Measurements from ENCODE around the gene DUSP16. TPM values are rescaled to one million over a fixed set of nuclear protein-coding genes. Genes with fewer than 3 reads are reported as not detected.

Gene DUSP16
- total RNA-seq, 1 experiment from 2014 or later = 63.9 TPM

DNA sequence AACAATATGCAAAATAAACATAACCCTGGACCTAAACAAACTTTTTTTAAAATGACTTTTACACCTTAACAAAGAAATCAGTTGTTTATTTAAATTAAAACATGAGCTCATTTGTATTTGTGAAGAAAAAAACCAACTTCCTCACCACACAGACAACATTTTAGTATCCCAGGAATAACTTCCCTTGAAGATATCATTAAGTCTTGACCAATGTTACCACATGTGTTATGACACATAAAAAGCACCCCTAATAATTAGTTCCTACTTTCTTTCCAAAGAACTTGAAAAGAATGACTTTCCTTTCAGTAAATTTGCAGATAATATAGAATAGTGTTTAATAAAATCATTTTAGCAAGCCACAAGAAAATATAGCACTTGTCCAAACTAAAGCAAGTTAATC lies 42.4 kb downstream of the DUSP16 start:
- DNase-seq = no peak
- CTCF ChIA-PET = no interaction called here
- no peak overlapping the region for H3K4me3 ChIP-seq (ENCODE audit: low read depth, low read length)
- peaks cover 19% of the 10 kb centered on the region for H3K4me1 ChIP-seq
- POLR2A ChIA-PET = no interaction called here
- Mint-ChIP-seq H3K27ac (ENCODE audit: unreplicated experiment) (no peak overlapping the region), H3K4me1 (ENCODE audit: low read depth, unreplicated experiment) (peaks cover 14% of the 10 kb centered on the region), H3K9me3 (ENCODE audit: unreplicated experiment) (no peaks in the 10 kb centered on the region), H3K27me3 (ENCODE audit: insufficient read depth, unreplicated experiment) (no peaks in the 10 kb centered on the region), H3K4me3 (ENCODE audit: unreplicated experiment) (no peak overlapping the region), H3K36me3 (ENCODE audit: insufficient read depth, unreplicated experiment) (peaks cover 50% of the 10 kb centered on the region)
- intact Hi-C loops (cut with micrococcal nuclease; ENCODE audit: unreplicated experiment) = no loop called here
- BruUV-seq (replicated peaks) = no TSS peak
- H3K9me3 ChIP-seq = no peaks in the 10 kb centered on the region
- H3K27me3 ChIP-seq (replicated peaks; ENCODE audit: control insufficient read depth, insufficient read depth, low read length) = no peaks in the 10 kb centered on the region
- TF ChIP-seq, protein P1, sequence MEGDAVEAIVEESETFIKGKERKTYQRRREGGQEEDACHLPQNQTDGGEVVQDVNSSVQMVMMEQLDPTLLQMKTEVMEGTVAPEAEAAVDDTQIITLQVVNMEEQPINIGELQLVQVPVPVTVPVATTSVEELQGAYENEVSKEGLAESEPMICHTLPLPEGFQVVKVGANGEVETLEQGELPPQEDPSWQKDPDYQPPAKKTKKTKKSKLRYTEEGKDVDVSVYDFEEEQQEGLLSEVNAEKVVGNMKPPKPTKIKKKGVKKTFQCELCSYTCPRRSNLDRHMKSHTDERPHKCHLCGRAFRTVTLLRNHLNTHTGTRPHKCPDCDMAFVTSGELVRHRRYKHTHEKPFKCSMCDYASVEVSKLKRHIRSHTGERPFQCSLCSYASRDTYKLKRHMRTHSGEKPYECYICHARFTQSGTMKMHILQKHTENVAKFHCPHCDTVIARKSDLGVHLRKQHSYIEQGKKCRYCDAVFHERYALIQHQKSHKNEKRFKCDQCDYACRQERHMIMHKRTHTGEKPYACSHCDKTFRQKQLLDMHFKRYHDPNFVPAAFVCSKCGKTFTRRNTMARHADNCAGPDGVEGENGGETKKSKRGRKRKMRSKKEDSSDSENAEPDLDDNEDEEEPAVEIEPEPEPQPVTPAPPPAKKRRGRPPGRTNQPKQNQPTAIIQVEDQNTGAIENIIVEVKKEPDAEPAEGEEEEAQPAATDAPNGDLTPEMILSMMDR (IDR thresholded peaks at IDR 0.05; ENCODE audit: insufficient read depth in 1 of 2, low read depth in 1 of 2, low read length in 1 of 2, severe bottlenecking in 1 of 2, unreplicated experiment in 1 of 2) = no peak
- no peaks in the 10 kb centered on the region for H3K36me3 ChIP-seq (ENCODE audit: control insufficient read depth, insufficient read depth, low read length)

DNA sequence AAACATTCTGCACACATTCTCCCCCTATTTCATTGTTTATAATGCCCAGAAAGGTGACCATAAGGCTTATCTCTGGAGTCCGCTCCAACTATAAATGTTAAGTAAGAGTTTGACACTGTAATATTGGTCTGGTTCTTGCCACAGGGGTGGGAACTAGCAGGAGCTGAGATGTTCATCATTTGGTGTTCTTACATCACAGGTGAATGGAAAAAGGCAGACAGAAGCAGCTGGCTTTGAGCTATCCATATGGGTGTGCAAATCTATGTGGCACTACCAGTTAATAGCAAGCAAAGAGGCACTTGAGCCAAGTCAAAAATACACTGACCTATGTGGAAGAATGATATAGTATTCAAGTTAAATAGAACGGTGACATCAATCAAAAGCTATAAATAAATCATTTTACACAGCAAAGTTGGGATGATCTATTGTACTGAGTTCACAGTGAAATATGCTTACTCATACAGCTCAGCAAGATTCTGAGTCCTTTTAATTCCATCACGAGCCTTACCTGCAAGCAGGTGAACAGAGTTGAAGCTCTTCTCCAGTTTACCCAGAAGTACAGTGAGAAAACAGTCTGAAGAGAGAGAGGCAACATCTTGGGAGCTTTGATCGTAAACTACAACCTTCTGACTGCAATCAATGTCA lies 43.2 kb downstream of the DUSP16 start:
- no peaks in the 10 kb centered on the region for H3K27me3 ChIP-seq (replicated peaks; ENCODE audit: control insufficient read depth, insufficient read depth, low read length)
- BruUV-seq (replicated peaks) = no TSS peak
- Mint-ChIP-seq H3K4me1 (ENCODE audit: low read depth, unreplicated experiment) (peaks cover 14% of the 10 kb centered on the region), H3K27me3 (ENCODE audit: insufficient read depth, unreplicated experiment) (no peaks in the 10 kb centered on the region), H3K27ac (ENCODE audit: unreplicated experiment) (no peak overlapping the region), H3K36me3 (ENCODE audit: insufficient read depth, unreplicated experiment) (peaks cover 54% of the 10 kb centered on the region), H3K4me3 (ENCODE audit: unreplicated experiment) (no peak overlapping the region), H3K9me3 (ENCODE audit: unreplicated experiment) (no peaks in the 10 kb centered on the region)
- no peaks in the 10 kb centered on the region for H3K9me3 ChIP-seq
- intact Hi-C loops (cut with micrococcal nuclease; ENCODE audit: unreplicated experiment) = no loop called here
- H3K4me3 ChIP-seq (ENCODE audit: low read depth, low read length) = no peak overlapping the region
- TF ChIP-seq, protein P1 (IDR thresholded peaks at IDR 0.05; ENCODE audit: insufficient read depth in 1 of 2, low read depth in 1 of 2, low read length in 1 of 2, severe bottlenecking in 1 of 2, unreplicated experiment in 1 of 2) = no peak
- peaks cover 19% of the 10 kb centered on the region for H3K4me1 ChIP-seq
- DNase-seq = no peak
- H3K36me3 ChIP-seq (ENCODE audit: control insufficient read depth, insufficient read depth, low read length) = no peaks in the 10 kb centered on the region
- ChIA-PET POLR2A (interaction anchor here (0.7 kb wide), 1 partner anchor 13 kb away, joined by 4 read pairs; no protein-coding TSS in a partner anchor), CTCF (no interaction called here)

DNA sequence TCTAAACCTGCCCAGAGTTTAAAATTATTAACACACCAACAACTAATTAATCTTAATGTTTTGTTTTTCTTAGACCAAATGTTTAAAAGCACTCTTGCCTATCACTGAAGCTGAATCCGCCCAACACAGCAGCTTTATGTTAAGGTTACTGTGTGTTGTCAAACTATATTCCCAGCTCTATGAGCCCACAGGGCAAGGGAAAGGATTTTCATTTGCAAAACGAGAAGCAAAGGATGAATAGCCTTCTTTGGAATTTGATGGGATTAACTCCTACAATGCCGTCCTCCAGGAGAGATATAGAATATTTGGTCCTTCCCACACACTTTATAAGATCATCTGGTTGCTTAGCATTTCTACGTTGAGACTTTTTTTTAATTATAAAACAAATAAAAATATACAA lies 43.7 kb downstream of the DUSP16 start:
- no peak overlapping the region for H3K27ac Mint-ChIP-seq (ENCODE audit: unreplicated experiment)
- DNase-seq = no peak

More for the DNA sequence above, 43.7 kb downstream of the DUSP16 start:
- BruUV-seq (replicated peaks) = TSS peak; percentile 4
- CTCF ChIA-PET = no interaction called here
- POLR2A ChIA-PET = interaction anchor here (0.7 kb wide), 1 partner anchor 13 kb away, joined by 4 read pairs; no protein-coding TSS in a partner anchor
- Histone ChIP-seq H3K4me3 (ENCODE audit: low read depth, low read length) (no peak overlapping the region), H3K4me1 (peaks cover 19% of the 10 kb centered on the region), H3K9me3 (no peaks in the 10 kb centered on the region), H3K27me3 (replicated peaks; ENCODE audit: control insufficient read depth, insufficient read depth, low read length) (no peaks in the 10 kb centered on the region), H3K36me3 (ENCODE audit: control insufficient read depth, insufficient read depth, low read length) (no peaks in the 10 kb centered on the region)
- Mint-ChIP-seq H3K27me3 (ENCODE audit: insufficient read depth, unreplicated experiment) (no peaks in the 10 kb centered on the region), H3K4me1 (ENCODE audit: low read depth, unreplicated experiment) (peaks cover 12% of the 10 kb centered on the region), H3K9me3 (ENCODE audit: unreplicated experiment) (no peaks in the 10 kb centered on the region), H3K4me3 (ENCODE audit: unreplicated experiment) (no peak overlapping the region), H3K36me3 (ENCODE audit: insufficient read depth, unreplicated experiment) (peaks cover 59% of the 10 kb centered on the region)
- intact Hi-C loops (cut with micrococcal nuclease; ENCODE audit: unreplicated experiment) = no loop called here
- TF ChIP-seq, protein P1 (IDR thresholded peaks at IDR 0.05; ENCODE audit: insufficient read depth in 1 of 2, low read depth in 1 of 2, low read length in 1 of 2, severe bottlenecking in 1 of 2, unreplicated experiment in 1 of 2) = no peak
